Stimulated activated CD4-positive, alpha-beta T cell treated with anti-CD3 and anti-CD28 coated beads, Interleukin-15, amount 100 ng/mL, for 48 hours (primary cell): ENCODE measurements around the gene KCNE2.
"Not testable (repeated sequence)": the region's sequence is repeated elsewhere in the genome, so short reads cannot be mapped to it uniquely, and the experiment has no call there.

Experiments used
- DNase-seq, 2 donors: peaks; one replicate each; pipeline ENCODE4 v3.0.0-alpha.2; 2020; ENCODE audit warnings: low read depth in 2 of 2

KCNE2 gene

GRCh38 chr21:34353182-34353581, 10.6 kb upstream of the KCNE2 start:
- no peak for DNase-seq

- DNase-seq = no peak
Observed at GRCh38 chr21:34354836-34355235, 9.0 kb upstream of the KCNE2 start.

- DNase-seq = no peak
Observed at GRCh38 chr21:34355570-34355969, 8.2 kb upstream of the KCNE2 start.

GRCh38 chr21:34357889-34358288, 5.9 kb upstream of the KCNE2 start:
- DNase-seq = no peak

- no peak for DNase-seq
Observed at GRCh38 chr21:34358866-34359265, 4.9 kb upstream of the KCNE2 start.

- DNase-seq = no peak
Observed at GRCh38 chr21:34360488-34361241, 3.1 kb upstream of the KCNE2 start.

GRCh38 chr21:34362136-34362444, 1.7 kb upstream of the KCNE2 start:
- DNase-seq = no peak

- no peak for DNase-seq
Observed at GRCh38 chr21:34362670-34363069, 1.1 kb upstream of the KCNE2 start.

GRCh38 chr21:34364921-34365320, 1.1 kb downstream of the KCNE2 start:
- no peak for DNase-seq

- no peak for DNase-seq
Observed at GRCh38 chr21:34365809-34366208, 2.0 kb downstream of the KCNE2 start.

GRCh38 chr21:34367320-34367935, 3.6 kb downstream of the KCNE2 start:
- peak in 1 of 2 donors; percentile 12 for DNase-seq

- DNase-seq = no peak
Observed at GRCh38 chr21:34369741-34370140, 5.9 kb downstream of the KCNE2 start.

- no peak for DNase-seq
Observed at GRCh38 chr21:34372321-34372720, 8.5 kb downstream of the KCNE2 start.

- not testable (repeated sequence) for DNase-seq
Observed at GRCh38 chr21:34374462-34374861, 10.7 kb downstream of the KCNE2 start.

GRCh38 chr21:34374940-34375618, 11.3 kb downstream of the KCNE2 start, which contains the start of gene SMIM11:
Gene SMIM11 (plus strand): TSS chr21:34375507. CDS start chr21:34379505, 3,998 bp downstream.
- DNase-seq = not testable (repeated sequence)

- not testable (repeated sequence) for DNase-seq
Observed at GRCh38 chr21:34375619-34375972, 11.8 kb downstream of the KCNE2 start.

- DNase-seq = not testable (repeated sequence)
Observed at GRCh38 chr21:34383138-34383537, 19.3 kb downstream of the KCNE2 start.

GRCh38 chr21:34383724-34384415, 20.1 kb downstream of the KCNE2 start:
- not testable (repeated sequence) for DNase-seq

- DNase-seq = not testable (repeated sequence)
Observed at GRCh38 chr21:34400522-34400921, 36.7 kb downstream of the KCNE2 start.

- not testable (repeated sequence) for DNase-seq
Observed at GRCh38 chr21:34404742-34405141, 40.9 kb downstream of the KCNE2 start.

GRCh38 chr21:34405686-34406085, 41.9 kb downstream of the KCNE2 start:
- DNase-seq = not testable (repeated sequence)

- DNase-seq = not testable (repeated sequence)
Observed at GRCh38 chr21:34406102-34406501, 42.3 kb downstream of the KCNE2 start.
